GM18520 (cell line): ENCODE results near the gene ARRB1.
"Not testable (repeated sequence)": the region's sequence is repeated elsewhere in the genome, so short reads cannot be mapped to it uniquely, and the experiment has no call there.

Source experiments
- ATAC-seq: cut with Tn5 transposase; IDR thresholded peaks from one replicate; pipeline ENCODE4 v1.9.1; 2021; ENCODE audit not compliant: unreplicated experiment

ARRB1 gene

DNA sequence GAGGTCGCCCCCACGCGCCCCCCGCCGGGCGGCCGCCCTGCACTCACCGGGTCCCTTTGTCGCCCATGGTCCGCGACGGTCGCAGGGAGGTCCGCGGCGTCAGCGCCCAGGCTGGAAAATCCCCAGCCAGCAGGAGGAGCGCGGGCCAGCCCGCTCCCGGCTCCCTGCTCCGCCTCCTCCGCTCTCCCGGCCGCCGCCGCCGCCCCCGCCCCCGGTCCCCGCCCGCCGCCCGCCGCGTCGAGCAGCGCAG is at the start of gene ARRB1:
TSS of gene ARRB1 (minus strand) at position 121 of the 250 bp plus-strand sequence. CDS start at position 67, 54 bp downstream.
- no peak for ATAC-seq

GRCh38 chr11:75400146-75400865 is 48.8 kb upstream of the ARRB1 start:
- ATAC-seq, result no peak

DNA sequence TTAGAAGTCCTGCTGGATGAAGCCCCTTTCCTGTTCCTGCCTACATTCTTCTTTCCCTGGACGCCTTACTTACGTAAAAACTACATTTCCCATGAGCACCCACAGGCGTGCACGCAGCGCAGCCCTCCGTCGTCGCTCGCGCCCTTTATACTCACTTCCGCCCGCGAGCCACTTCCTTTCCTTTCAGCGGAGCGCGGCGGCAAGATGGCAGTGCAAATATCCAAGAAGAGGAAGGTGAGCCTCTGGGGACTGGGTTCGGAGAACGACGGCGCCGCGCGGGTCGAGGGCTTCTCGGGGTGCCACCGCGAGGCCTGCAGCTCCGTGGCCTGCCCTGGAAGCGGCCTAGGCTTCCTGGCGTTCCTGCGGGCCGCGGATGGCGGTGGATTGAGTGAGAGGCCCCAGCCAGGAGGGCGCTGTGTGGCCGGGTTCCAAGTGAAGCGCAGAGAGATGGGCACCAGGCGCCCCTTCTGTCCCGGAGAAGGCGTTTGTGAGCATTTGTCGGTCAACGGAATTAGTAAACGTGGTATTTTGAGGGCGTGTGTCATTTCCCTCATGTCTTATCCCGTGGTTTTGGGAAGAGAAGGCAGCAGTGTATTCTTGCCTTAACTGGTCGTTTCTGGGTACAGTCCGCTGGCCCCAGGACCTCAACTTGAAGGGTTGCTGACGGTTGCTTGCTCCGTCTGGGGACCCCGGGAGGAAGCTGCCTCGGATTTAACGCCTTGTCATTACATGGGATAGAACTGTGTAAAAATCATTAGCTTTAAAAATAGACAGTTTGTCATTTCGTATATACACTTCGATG is 48.1 kb upstream of the ARRB1 start, which contains the start of gene RPS3:
TSS of gene RPS3 (plus strand) at position 175 of the 802 bp plus-strand sequence. CDS start at position 205, 30 bp downstream.
- ATAC-seq, result peak; percentile 82

- no peak for ATAC-seq
Measured at GRCh38 chr11:75398906-75399305, 47.4 kb upstream of the ARRB1 start.

DNA sequence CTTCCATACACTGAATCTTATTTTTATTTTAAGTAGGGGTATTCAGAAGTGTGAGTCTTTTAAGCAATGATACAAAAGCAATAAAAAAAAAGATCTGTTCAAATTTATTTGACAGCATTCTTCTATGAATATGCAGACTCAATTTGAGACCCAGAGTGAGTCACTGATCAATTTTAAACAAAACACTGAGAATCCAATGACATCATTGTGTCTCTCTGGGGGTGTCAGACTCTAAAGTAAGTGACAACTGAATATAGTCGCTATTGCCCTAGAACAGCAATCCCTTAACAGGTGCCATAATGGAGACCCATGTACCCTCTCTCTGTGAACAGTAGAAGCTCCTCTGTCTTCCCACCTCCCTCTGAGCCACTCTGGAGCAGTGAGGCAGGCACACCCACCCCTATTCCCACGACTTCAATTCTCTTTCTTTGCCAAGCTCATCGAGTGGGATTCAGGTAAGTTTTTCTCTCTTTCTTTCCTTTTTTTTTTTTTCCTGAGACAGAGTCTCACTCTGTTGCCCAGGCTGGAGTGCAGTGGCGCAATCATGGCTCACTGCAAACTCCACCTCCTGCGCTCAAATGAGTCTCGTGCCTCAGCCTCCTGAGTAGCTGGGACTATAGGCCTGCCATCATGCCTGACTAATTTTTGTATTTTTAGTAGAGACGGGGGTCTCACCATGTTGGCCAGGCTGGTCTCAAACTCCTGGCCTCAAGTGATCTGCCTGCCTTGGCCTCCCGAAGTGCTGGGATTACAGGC is 42.8 kb upstream of the ARRB1 start:
- ATAC-seq, result no peak

DNA sequence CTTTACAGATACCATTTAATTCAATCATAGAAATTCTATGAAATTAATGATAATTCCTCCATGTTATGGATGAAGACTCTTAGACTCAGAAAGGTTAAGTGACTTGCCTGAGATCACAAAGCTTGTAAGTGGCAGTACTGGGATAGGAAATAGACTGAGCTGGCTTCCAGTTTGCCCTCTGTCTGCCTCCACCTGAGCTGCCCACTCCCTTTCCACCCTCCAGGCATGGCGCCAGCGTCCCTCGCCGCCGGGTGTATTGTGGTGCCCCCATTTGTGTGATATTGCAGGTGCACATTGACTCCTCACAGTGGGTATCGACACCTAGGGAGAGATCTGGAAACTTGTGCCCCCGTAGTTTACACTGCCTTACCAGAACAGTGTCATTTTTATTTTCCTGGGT is 38.5 kb upstream of the ARRB1 start:
- ATAC-seq, result no peak

DNA sequence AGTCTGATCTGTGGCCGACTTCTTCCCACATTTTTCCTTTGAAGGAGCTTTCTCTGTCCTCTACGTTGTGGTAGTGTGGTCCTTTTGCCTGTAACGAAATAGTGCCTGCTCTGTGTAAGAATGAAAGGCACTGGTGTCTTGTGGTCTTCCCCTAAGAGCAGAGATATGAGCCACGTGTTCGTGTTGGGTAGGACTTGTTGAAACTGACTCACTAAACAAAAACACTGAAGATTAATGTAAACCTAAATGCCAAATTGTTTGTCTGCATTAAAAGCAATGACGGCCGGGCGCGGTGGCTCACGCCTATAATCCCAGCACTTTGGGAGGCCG is 37.8 kb upstream of the ARRB1 start:
- no peak for ATAC-seq

GRCh38 chr11:75388386-75389275 is 37.2 kb upstream of the ARRB1 start:
- no peak for ATAC-seq

DNA sequence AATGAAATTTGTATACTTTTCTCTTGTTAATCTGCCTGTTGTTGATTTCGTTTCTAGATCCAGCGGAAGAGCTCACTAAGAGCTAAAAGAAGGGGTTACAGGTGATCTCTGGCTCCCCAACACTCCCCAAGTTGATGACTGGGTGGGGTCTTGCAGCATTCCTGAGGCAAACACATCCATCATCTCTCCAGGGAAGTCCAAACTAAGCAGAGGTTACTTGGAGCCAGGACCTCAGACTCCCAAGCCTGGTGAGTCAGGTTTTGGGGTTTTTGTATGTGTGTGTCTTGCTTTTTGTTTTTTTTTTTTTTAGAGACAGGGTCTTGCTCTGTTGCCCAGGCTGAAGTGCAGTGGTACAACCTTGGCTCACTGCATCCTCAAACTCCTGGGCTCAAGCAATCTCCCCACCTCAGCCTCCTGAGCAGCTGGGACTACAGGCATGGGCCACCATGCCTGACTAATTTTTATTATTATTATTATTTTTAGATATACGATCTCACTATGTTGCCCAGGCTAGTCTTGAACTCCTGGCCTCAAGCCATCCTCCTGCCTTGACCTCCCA is 36.4 kb upstream of the ARRB1 start:
- no peak for ATAC-seq

- ATAC-seq, result no peak
Measured at GRCh38 chr11:75386942-75387630, 35.6 kb upstream of the ARRB1 start.

GRCh38 chr11:75384438-75385080 is 33.1 kb upstream of the ARRB1 start:
- ATAC-seq, result no peak

DNA sequence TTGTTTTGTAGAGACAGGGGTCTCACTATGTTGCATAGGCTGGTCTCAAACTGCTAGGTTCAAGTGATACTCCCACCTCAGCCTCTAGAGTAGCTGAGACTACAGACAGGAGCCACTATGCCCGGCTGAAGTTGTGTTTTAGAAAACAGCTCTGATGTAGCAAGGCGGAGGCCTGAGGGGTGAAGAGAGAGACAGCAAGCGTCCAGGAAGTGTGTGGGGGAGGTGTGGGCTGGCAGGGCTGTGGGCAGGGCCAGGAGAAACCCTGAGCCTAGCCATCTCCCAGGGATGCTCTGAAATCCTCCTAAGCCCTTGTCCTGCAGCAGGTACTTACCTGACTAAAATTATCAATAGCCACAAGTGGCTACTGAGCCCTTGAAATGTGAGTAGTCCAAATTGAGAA is 31.8 kb upstream of the ARRB1 start:
- no peak for ATAC-seq

DNA sequence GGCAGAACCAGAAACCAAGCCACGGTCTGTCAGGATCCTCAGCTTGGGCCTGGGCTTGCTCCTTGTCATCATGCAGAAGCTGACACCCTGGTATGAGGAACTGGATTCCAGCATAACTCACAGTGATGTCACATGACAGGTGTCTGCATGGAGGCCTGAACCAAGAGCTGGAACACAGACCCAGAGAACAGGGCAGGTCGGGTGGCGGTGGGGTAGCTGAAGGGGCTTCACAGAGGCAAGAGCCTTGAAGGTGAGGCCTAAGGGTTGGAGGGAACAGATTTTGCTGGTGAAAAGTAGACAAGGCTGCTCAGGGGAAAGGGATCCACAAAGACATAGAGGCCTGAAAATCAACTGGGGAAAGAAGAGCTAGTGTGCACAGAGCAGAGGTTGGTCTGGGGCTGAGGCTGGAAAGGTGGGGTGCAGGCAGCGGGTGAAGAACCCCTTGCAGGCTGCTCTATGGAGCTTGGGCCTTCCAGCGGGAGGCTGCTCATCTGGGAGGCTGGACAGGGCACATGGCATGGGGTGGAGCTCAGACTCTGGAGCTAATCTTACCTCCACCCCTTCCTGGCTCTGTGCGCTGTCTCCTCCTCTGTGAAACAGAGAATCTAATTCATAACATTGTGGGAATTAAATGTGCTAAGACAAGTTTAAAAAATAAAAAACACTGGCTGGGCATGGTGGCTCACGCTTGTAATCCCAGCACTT is 29.4 kb upstream of the ARRB1 start:
- ATAC-seq, result no peak

GRCh38 chr11:75380245-75380644 is 28.8 kb upstream of the ARRB1 start:
- no peak for ATAC-seq

DNA sequence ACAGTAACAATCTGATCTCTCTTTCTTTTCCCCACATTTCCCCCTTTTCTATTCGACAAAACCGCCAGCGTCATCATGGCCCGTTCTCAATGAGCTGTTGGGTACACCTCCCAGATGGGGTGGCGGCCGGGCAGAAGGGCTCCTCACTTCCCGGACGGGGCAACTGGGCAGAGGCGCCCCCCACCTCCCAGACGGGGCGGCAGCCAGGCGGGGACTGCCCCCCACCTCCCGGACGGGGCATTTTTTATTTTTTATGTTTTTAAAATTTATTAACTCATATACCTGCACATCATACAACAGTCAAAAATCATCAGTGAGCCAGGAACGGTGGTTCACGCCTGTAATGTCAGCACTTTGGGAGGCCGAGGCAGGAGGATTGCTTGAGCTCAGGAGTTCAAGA is 27.3 kb upstream of the ARRB1 start:
- not testable (repeated sequence) for ATAC-seq

- ATAC-seq, result no peak
Measured at GRCh38 chr11:75376175-75376574, 24.7 kb upstream of the ARRB1 start.

DNA sequence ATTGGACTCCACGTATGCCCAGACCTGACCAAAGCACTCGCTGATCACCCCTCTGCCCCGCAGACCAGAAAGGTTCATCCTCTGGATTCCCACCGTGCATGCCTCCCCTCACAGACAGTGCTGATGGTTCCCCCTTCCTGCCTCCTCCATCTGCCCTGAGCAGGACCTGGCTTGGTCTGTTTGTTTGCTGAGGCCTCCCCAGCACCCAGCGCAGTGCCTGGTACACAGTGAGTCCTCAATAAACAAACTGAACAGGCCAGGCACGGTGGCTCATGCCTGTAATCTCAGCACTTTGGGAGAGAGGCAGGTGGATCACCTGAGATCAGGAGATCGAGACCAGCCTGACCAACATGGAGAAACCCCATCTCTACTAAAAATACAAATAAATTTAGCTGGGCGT is 24.2 kb upstream of the ARRB1 start:
- no peak for ATAC-seq

GRCh38 chr11:75374646-75375045 is 23.2 kb upstream of the ARRB1 start:
- no peak for ATAC-seq

- ATAC-seq, result no peak
Measured at GRCh38 chr11:75373201-75373600, 21.7 kb upstream of the ARRB1 start.
